Activated CD4-positive, alpha-beta T cell treated with anti-CD3 and anti-CD28 coated beads for 48 hours (primary cell): ENCODE measurements around the gene ABCC4.
"Not testable (repeated sequence)": the region's sequence is repeated elsewhere in the genome, so short reads cannot be mapped to it uniquely, and the experiment has no call there.

Experiments used
- DNase-seq: peaks from one replicate; pipeline ENCODE4 v3.0.0-alpha.2; 2020

ABCC4 gene

GRCh38 chr13:95298971-95299621, 2.2 kb downstream of the ABCC4 start:
- DNase-seq, result peak; percentile 14

- no peak for DNase-seq
Measured at GRCh38 chr13:95298169-95298965, 2.9 kb downstream of the ABCC4 start.

GRCh38 chr13:95296326-95296925, 4.8 kb downstream of the ABCC4 start:
- peak; percentile 24 for DNase-seq

DNA sequence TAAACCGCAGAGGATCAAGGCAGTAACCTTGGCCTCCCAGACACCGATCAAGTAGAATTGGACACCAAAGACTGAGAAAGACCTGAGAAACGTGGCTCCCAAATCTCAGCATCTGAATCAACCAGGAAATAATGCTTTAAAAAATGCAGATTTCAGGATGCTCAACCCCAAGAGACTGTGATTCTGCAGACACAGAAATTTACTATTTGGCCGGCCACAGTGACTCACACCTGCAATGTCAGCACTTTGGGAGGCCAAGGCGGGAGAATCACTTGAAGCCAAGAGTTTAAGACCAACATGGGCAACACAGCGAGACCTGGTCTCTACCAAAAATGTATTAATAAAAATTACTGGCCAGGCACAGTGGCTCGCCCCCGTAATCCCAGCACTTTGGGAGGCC, 6.2 kb downstream of the ABCC4 start:
- no peak for DNase-seq

DNA sequence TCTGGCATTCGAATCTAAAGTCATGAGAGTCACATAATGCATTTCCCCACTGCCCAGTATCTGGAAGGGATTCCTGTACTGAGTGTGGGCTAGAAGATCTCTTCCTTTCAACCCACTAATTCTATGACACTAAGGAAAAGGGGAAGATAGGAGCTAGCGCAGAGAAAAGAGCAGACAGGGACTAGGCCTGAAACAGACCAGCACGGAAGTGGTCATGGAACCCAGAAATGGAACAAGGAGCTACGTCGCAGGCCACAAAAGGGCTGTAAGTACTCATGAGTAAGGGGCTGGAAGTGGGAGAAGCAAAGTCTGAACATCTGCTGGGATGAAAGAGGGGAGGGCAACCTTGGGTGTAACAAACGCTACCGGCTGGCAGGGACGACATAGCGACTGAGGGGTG, 8.6 kb downstream of the ABCC4 start:
- no peak for DNase-seq

DNA sequence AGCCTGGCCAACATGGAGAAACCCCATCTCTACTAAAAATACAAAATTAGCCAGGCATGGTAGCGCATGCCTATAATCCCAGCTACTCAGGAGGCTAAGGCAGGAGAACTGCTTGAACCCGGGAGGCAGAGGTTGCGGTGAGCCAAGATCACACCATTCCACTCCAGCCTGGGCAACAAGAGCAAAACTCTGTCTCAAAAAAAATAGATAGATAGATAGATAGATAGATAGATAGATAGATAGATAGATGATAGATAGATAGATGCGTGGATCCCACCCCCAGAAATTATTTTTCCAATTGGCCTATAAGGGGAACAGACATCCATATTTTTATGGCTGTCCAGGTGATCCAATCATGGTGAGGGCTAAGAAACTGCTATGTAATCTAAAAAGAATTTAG, 11.3 kb downstream of the ABCC4 start:
- DNase-seq, result not testable (repeated sequence)

DNA sequence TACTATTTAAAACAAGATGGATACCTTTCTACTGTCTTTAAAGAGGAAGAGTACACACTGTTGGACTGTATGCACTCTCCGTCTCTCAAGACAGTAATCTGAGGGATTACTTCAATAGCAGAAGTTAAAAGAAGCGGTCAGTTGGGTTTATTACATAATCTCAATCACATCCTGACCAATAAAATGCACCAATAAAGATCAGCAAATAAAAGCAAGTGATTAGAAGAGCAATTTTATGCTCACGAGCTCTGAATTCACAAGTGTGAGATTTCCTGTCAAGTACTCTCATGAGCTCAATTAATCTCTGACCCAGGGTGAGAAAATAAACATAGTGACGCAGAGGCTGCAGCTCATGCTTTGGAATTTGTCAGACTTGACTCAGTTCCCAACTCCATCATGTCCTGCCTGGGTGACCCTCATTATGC, 12.2 kb downstream of the ABCC4 start:
- DNase-seq, result no peak

DNA sequence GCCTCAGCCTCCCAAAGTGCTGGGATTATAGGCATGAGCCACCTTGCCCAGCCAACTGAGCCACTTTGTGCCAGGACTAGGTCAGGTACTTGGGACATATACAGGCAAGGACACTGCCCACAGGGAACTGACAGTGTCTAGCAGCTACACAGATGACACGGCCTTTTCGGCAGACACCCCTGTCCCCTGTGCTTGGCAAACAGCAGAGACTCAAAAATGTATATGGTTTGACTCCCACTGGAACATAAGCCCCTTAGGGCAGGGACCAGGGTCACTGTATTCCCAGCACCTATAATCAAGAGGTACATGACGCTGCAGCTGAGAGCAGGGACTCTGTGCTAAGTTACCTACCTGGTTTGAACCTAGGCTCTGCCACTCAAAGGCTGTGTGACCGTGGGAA, 16.8 kb downstream of the ABCC4 start:
- DNase-seq, result no peak

DNA sequence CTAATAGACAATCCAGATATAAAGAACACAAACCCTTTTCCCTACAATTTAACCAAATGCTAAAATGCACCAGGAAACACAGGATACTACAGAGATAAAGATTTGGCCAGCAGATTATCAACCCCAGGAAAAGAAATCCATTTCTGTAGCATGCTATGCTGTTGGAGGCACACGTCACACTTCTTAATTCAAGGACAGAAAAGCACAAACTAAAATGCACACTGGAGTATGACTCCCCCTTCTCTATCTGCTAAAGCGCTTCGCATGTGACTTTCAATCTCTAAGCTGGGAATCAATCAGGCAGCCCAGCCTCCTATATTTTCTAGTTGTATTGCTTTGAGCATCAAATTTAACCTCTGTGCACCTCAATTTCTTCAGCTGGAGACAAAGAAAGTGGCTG, 22.2 kb downstream of the ABCC4 start:
- no peak for DNase-seq

GRCh38 chr13:95276037-95276505, 25.2 kb downstream of the ABCC4 start:
- no peak for DNase-seq

- DNase-seq, result no peak
Measured at GRCh38 chr13:95275322-95276036, 25.8 kb downstream of the ABCC4 start.

DNA sequence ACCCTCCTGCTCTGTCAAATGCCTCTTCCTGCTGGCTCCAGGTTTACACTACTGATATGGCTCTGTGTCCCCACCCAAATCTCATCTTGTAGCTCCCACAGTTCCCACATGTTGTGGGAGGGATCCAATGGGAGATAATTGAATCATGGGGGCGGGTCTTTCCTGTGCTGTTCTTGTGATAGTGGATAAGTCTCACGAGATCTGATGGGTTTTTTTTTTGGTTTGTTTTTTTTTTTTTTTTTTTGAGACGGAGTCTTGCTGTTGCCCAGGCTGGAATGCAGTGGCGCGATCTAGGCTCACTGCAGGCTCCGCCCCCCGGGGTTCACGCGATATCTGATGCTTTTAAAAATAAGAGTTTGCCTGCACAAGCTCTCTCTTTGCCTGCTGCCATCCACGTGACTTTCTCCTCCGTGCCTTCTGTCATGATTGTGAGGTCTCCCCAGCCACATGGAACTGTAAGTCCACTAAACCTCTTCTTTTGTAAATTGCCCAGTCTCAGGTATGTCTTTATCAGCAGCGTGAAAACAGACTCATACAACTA, 27.6 kb downstream of the ABCC4 start:
- not testable (repeated sequence) for DNase-seq

- not testable (repeated sequence) for DNase-seq
Measured at GRCh38 chr13:95272076-95272475, 29.2 kb downstream of the ABCC4 start.

- no peak for DNase-seq
Measured at GRCh38 chr13:95269756-95270155, 31.5 kb downstream of the ABCC4 start.

GRCh38 chr13:95268343-95269065, 32.7 kb downstream of the ABCC4 start:
- DNase-seq, result not testable (repeated sequence)

GRCh38 chr13:95267662-95268342, 33.4 kb downstream of the ABCC4 start:
- no peak for DNase-seq

GRCh38 chr13:95264225-95264624, 37.0 kb downstream of the ABCC4 start:
- DNase-seq, result no peak

DNA sequence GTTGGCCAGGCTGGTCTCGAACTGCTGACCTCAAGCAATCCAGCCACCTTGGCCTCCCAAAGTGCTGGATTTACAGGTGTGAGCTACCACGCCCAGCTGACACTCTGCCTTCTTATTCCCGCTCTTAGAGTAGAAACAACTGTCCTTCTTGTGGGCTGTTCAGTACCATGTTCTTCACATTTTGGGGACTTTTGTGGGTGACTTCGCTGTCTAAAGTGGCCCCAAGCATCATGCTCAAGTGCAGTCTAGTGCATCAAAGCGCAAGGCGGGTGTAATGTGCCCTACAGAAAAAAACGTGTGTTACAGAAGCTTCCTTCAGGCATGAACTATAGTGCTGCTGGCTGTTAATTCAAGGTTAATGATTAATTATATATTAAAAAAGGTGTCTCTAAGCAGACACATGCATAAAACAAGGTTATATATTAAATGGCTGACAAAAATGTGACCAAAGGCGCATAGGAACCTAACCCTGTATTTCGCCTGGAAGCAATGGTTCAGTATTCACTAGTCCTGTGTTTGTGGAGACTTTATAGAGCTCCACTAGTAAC, 38.3 kb downstream of the ABCC4 start:
- DNase-seq, result no peak

DNA sequence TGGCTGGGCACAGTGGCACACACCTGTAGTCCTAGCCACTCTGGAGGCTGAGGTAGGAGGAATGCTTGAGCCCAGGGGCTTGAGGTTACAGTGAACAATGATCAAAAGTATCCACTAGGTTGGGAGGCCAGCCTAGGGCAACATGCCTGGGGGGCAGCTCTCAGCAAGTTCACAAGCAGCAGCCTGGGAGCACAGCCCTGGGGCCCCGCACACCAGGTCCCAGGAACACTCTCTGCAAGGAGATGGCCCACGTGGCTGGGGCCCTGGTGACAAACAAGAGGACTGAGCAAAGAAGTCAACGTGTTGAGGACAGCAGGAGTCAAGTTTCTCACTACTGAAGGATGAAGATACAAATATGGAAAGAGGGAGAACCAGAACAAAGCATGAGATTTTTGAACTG, 39.3 kb downstream of the ABCC4 start:
- DNase-seq, result no peak

DNA sequence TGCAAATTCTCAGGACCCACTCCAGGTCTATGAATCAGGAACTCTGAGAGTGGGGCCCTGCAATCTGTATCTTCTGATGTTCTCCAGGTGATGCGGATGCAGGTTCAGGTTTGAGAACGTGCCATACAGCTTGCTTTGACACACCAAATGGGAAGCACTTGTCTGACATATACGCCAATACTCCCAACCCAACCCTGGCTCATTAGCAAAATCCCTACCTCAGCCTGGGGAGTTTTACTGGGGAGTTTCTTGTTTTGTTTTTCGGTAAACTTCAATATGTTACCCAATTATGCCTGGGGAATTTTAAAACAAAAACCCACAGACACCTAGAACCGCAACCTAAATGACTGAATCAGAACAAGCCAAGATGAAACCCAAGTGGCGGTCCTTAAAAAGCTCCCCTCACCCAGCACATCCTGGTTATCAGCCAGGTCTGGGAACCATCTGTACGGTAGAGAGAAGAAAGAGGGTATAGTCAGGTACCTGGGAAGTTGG, 41.2 kb downstream of the ABCC4 start:
- no peak for DNase-seq

- DNase-seq, result no peak
Measured at GRCh38 chr13:95258619-95259194, 42.5 kb downstream of the ABCC4 start.
